NCI-H524 treated with DMSO at 0.1 percent for 48 hours (cell line): Measurements from ENCODE around the gene FAM98C.
"Not testable (repeated sequence)": the region's sequence is repeated elsewhere in the genome, so short reads cannot be mapped to it uniquely, and the experiment has no call there.

ENCODE experiments used
- DNase-seq: peaks from one replicate; lab custom pipeline; 2025; lab: John Stamatoyannopoulos, UW

FAM98C gene

DNA sequence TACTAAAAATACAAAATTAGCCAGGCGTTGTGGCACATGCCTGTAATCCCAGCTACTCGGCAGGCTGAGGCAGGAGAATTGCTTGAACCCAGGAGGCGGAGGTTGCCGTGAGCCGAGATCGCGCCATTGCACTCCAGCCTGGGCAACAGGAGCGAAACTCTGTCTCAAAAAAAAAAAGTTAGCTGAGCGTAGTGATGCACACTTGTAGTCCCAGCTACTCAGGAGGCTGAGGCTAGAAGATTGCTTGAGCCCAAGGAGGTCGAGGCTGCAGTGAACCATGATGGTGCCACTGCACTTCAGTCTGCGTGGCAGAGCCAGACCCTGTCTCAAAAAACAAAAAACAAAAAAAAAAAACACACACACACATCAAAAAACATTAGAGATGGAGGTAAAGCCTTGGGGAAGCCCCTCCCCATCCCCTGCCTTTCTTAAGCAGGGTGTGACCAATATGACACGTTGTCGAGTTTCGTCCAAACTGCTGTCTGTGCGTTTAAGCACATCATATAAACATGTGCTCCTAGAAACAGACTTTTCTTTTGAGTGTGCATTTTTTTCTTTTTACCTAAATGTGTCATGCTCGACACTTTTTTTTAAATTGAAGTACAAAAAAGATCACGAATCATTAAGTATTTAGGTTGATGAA lies 24.3 kb downstream of the FAM98C start:
- DNase-seq = not testable (repeated sequence)

DNA sequence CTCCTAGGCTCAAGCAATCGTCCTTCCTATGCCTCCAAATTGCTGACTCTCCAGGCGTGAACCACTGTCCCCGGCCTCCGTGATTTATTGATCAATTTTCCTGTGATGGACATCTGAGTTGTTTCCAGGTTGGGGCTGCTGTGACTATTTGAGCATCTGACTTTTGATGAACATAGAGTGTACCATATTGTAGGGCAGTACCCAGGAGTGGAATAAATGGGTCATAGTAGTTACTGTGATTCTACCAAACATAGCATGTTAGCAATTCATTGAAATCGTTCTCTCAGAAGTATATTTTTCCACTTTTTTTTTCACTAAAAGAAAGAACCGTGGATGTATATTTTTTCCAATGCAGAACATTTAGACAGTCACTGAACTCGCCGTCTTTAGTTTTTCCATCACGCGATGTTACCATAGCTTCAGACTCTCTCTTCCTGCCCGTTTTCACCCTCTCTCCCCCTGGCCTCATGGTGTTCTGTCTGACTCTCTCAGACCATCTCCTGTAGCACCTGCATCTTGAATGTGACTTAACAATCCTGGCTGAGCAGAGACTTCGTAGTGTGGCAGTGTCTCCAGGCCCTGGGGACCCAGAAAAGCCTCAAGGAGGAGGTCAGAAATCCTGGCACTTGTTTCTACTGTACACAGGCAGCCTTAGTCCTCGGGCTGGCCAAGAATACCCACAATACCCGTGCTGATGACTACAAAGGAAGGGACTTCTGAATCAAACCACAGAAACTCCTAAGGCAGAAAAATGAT lies 26.3 kb downstream of the FAM98C start:
- DNase-seq = no peak

DNA sequence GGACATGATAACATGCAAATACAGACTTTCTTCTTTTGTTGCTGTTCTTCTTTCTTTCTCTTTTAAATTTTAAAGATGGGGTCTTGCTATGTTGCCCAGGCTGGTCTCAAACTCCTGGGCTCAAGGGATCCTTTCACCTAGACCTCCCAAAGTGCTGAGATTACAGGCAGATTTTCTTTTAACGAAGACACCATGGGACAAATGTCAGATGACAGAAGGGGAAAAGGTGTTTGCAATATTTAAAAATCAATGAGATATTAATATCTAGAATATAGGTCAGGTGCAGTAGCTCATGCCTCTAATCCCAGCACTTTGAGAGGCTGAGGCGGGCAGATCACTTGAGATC lies 26.9 kb downstream of the FAM98C start:
- DNase-seq = no peak

DNA sequence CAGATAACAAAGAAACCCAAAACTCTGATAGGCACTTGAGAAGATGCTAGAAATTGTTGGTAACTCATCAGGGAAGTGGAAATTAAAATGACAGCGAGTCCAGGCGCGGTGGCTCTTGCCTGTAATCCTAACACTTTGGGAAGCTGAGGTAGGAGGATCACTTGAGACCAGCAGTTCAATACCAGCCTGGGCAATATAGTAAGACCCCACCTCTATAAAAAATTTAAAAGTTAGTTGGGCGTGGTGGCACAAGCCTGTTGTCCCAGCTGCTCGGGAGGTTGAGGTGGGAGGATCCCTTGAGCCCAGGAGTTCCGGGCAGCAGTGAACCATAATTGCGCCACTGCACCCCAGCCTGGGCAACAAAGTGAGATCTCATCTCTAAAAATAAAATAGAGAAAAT lies 28.0 kb downstream of the FAM98C start:
- DNase-seq = no peak

DNA sequence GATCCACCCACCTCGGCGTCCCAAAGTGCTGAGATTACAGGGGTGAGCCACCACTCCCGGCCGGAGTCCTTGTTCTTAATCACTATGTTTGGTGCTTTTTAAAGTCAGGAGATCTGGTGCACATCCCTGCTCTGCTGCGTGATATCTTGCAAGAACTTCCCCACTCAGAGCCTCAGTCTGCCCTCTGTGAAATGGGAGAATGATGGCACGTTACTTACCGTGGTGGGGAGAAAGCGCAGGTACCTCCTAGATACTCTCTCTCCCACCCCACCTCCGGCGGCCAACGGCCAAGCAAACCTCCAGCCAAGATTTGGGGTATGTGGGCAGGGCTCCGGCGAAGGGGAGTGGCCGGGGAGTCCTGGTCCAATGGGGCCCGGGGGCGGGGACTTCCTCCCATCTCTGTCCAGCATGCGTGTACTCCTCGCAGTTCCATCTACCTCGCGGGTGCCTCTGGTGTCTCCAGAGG lies 30.4 kb downstream of the FAM98C start, which contains the start of gene RYR1:
Gene RYR1, plus strand, starts transcription at position 424 of the 466 bp plus-strand sequence. CDS start 139 bp downstream, outside the sequence.
- no peak for DNase-seq

DNA sequence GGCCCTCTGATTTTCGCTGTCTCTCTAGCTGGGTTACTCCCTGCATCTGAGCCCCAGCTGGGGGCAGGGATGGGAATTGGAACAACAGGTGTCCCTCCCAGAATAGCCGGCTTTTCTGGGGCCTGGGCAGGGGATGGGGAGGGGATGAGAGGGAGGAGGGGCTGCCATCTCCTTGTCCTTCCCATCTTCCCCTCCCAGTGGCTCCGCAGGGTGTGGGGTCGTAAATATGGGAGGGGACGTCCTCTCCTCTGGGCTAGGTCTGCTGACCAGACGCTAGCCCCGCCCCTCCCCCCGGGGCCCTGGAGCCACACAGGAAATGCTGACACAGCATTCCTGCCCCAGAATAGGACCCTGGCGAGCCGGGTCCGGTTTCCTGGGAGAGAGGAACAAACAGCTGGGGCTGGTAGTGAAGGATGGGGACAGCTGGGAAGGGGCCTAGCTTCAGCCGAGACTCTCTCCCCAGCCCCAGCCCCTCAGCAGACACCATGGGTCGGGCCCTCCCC lies 31.7 kb downstream of the FAM98C start:
- DNase-seq = no peak

DNA sequence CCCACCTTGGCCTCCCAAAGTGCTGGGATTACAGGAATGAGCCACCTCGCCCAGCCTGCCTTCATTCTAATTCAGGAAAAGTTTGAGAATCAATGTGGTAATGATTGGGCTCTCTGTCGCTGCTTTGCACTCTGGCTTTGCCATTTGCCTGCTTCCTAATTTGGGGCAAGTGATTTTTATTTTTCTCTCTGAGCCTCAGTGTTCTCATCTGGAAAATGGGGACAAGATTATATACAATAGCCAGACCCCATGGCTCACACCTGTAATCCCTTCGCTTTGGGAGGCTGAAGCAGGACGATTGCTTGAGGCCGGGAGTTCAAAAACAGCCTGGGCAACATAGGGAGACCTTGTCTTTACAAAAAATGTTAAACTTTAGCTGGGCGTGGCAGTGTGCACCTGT lies 34.4 kb downstream of the FAM98C start:
- no peak for DNase-seq

DNA sequence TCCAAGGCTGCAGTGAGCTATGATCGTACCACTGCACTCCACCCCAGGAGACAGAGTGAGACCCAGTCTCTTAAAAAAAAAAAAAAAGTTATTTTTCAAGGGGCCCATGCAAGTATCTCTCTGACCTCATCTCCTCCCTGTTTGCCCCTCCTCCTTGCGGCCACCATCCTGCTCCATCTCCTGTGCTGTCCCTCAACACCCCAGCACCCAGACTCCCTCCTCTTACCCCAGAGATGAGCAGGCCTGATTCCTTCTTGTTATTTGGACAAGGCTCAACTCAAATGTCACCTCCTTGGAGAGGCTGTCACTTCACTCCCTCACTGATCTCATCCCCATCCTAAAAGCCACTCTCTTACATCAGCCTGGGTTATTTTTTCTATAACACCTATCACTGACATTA lies 35.0 kb downstream of the FAM98C start:
- DNase-seq = no peak

DNA sequence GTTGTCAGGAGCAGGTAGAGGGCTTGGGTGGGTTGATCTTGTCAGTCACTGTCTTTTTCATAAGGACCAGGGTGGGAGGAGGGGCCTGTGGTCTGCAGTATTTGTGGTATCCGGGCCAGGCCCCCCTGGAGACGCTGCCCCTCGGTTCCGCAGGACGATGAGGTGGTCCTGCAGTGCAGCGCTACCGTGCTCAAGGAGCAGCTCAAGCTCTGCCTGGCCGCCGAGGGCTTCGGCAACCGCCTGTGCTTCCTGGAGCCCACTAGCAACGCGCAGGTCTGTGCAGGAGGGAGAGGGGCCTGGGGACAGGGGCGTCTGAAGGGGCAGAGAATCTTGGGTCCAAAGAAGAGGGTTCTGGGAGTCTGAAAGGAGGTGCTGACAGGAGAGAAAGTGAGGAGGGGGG lies 37.7 kb downstream of the FAM98C start:
- no peak for DNase-seq

DNA sequence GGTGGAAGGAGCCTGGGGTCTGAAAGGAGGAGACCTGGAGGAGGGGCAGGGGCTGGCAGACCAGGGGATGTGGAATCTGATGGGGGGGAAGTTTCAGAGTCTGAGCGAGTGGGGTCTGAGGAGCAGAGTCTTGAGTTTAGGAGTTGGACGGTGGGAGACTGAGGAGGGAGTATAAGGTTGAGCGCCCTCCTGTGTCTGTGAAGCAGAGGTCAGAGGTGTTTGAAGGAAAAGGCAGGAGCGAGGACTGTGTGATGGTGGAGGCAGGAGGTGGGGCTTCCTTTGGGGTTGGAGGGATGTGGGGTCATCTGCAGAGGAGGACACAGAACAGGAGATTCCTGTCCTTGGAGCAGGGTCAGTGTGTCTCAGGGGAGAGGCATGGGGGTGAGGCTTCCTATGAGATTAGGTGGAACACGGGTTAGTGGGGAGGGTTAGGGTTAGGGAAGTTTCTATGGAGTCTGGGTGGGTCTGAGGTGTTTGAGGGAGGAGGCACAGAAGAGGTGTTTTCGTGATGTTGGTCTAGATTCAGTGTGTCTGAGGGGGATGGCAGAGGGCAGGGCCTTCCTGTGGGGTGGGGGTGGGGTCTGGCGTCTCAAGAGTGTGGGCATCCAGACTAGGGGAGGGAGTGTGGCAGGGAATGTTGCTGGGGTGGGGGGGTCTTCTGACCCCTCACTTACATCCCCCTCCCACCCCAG lies 38.9 kb downstream of the FAM98C start:
- DNase-seq = no peak

DNA sequence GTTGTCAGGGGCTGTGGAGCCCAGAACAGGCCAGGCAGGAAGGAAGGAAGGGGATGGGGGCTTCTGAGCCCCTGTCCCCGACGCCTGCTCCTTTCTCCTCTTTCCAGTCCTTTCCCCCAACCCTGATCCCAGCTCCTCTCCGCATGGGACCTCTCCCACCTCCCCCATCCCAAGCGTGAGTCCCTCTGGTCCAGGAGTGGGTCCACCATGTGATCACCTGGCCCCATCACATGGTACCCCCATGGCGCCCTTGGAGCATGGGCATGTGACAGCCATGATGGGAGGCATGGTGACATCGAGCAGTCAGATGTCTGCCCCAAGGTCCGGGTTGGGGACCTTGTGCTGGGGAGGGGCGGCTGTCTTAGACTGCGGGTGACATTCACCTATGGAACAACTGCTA lies 39.8 kb downstream of the FAM98C start:
- DNase-seq = no peak

DNA sequence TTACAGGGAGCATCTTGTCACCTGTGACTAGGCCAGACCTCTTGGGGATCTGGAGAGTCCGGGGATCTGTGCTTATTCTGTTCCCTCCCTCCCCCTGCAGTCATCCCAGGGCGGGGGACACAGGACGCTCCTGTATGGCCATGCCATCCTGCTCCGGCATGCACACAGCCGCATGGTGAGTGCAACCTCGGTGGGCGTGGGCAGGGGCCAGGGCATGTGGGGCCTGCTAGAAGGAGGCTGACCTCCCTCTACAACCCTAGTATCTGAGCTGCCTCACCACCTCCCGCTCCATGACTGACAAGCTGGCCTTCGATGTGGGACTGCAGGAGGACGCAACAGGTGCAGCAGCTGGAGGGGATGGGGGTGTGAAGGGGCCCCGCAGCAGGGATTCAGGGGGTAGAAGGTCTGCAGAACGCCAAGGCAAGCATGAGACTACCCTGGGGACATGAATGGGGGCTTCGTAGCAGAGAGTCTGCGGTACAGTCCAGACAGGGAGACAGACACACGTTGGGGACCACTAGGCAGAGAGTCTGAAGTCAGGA lies 40.6 kb downstream of the FAM98C start:
- no peak for DNase-seq

DNA sequence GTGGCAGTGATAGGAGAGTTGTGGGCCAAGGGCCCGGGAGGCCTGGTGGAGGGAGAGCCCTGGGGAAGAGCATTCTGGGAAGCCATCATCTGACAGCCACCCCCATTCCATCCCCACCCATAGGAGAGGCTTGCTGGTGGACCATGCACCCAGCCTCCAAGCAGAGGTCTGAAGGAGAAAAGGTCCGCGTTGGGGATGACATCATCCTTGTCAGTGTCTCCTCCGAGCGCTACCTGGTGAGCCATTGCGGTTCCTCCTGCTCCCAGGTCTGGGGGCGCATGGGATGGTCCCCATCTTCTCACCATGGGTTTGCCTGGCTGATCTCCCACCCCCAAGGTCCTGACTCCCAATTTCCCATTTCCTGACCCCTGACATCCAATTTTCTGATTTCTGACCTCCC lies 41.1 kb downstream of the FAM98C start:
- DNase-seq = no peak

DNA sequence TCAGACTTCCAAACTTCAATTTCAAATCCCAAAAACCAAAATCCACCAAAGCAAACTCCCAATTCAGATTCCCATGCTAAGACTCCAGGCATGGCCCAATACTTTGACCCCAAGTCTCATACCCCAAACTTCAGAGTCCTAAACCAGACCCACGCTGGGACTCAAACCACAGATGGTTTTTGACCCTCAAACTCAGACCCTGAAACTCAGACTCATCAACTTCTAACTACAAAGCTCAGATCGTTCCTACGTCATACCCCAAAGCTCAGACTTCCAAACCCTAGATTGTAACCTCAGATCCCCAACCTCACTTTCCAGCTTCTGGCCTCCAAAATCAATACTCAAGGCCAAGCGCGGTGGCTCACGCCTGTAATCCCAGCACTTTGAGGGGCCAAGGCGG lies 42.5 kb downstream of the FAM98C start:
- DNase-seq = no peak

DNA sequence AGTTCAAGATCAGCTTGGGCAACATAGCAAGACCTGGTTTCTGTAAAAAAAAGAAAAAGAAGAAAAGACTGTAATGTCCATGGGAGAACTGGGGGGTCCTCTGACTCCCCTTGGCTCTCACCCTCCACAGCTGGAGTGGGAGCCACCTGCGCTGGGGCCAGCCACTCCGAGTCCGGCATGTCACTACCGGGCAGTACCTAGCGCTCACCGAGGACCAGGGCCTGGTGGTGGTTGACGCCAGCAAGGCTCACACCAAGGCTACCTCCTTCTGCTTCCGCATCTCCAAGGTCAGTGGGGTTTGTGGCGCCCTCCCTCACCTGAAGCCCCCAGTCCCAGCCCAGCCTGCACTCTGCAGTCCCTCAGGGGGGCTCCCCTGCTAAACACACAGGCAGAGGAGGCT lies 45.3 kb downstream of the FAM98C start:
- DNase-seq = no peak

DNA sequence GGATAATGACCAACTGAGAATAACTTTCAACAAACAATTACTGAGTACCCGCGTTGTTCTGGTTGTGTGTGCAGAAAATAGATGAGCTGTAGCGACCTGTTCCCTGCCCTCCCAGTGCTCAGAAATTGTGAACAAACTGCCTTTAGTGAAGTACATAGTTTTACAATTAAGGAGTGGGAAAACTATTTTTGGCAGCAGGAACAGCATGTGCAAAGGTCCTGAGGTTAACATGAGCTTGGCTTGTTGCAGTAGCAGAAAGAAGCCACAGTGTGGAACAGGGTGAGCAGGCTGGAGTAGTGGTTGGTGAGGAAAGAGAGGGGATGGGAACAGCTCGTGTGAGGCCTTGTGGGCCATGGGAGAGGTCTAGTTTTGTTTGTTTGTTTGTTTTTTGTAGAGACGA lies 46.6 kb downstream of the FAM98C start:
- DNase-seq = no peak

DNA sequence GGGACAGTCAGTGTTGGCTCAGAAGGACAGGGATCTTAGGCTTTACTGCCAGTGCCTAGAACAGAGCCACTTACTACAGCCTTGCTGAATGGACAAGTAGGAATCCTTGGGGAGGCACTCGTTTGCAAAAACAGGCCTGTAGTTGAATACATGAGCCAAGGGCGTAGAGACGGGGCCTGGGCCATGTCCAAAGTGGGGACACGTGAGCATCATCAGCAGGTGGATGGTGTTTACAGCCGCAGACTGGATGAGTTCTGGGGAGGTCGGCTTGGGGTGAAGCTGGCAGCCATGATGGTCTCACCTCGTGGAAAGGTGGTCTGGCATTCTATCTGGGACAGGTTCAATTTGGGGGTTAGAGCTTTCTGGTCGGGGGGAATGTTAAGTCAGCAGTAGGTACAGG lies 48.1 kb downstream of the FAM98C start:
- DNase-seq = no peak

DNA sequence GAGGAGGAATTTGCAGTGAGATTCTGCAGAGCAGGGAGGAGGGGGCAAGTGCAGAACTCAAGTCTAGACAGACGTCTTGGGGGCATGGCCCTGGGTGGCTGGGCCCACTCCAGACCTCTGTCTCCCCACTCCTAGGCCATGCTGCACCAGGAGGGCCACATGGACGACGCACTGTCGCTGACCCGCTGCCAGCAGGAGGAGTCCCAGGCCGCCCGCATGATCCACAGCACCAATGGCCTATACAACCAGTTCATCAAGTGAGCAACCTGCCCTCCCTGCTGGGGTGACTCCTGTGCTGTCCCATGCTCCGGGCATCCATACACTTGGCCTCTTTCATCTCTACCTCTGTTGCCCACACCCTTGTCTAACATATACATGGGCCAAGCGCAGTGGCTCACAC lies 48.7 kb downstream of the FAM98C start:
- no peak for DNase-seq

DNA sequence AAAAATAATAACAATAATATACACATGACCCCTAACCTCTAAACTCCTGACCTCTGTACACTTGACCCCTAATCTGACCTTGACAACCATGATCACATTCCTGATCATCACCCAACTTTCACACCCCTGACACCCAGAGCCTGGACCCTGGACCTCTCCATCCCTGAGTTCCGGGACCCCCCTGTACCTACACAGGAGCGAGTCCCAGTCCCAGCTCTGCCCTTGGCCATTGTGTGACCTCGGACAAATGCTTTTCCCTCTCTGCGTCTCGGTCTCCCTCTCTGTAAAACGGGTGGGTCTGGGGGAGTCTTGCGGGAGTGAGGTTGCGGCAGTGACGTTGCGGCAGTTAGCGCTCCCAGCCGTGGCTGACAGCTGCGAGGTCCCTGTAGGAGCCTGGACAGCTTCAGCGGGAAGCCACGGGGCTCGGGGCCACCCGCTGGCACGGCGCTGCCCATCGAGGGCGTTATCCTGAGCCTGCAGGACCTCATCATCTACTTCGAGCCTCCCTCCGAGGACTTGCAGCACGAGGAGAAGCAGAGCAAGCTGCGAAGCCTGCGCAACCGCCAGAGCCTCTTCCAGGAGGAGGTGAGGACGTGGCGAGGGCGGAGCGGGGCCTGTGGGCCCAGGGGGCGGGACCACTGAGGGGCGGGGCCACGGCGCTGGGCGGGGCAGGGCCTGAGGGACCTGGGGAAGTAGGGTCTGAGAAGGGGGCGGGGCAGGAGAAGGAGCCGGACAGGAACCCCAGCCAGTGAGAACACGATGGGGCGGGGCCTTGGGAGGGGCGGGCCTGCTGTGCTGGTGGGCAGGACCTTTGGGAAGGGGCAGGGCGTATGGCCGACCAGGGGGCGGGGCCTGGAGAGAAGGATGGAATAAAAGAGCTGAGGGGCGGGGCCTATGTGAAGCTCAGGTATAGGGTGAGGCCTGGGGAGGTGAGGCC lies 49.8 kb downstream of the FAM98C start:
- DNase-seq = no peak

DNA sequence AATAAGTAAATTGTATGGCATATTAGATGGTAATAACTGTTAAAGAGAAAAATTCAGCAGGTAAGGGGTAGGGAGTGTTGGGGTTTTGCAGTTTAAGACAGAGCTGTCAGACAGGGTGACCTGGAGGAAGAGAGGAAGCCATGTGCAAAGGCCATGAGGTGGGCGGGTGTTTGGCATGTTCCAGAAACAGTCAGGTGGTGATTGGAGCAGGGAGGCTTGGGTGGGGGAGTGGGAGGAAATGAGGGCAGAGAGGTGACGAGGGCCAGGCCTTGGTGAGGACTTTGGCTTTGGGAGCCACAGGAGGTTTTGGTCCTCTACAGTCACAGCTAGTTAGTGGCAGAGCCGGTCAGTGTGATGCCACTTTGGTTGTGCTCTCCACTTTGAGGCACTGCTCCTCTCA lies 50.7 kb downstream of the FAM98C start:
- no peak for DNase-seq

DNA sequence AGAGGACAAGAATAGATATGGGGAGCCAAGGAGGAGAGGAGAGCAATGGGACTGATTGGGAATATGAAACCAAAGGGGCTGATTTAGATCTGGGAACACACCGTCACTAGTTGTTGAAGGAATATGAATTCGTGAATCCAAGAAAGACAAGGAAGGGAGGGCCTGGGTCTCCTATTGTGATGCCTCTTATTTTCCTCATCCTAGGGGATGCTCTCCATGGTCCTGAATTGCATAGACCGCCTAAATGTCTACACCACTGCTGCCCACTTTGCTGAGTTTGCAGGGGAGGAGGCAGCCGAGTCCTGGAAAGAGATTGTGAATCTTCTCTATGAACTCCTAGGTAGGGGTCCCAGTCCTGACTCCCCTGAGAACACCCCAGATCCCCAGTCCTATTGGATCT lies 52.1 kb downstream of the FAM98C start:
- no peak for DNase-seq

DNA sequence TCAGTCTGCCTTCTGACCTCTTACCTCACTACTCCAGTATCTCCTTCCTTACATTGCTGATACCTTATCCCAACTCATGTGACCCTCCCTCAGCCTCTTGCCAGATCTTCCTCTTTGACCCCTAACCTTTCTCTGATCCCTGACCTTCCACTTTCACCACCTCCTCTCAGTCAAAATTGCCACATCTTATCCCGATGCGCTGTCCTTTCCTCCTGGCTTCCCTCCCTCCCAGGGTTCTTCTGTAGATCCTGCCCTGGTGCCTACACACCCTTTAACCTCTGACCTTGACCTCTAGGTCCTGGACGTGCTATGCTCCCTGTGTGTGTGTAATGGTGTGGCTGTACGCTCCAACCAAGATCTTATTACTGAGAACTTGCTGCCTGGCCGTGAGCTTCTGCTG lies 54.3 kb downstream of the FAM98C start:
- no peak for DNase-seq
